ENCODE data around the gene FN1. TPM values are rescaled to one million over a fixed set of nuclear protein-coding genes. Genes with fewer than 3 reads are reported as not detected.

The FN1 gene
- total and polyA plus RNA-seq, 2 experiments from 2014 or later = 240 to 241 TPM

DNA sequence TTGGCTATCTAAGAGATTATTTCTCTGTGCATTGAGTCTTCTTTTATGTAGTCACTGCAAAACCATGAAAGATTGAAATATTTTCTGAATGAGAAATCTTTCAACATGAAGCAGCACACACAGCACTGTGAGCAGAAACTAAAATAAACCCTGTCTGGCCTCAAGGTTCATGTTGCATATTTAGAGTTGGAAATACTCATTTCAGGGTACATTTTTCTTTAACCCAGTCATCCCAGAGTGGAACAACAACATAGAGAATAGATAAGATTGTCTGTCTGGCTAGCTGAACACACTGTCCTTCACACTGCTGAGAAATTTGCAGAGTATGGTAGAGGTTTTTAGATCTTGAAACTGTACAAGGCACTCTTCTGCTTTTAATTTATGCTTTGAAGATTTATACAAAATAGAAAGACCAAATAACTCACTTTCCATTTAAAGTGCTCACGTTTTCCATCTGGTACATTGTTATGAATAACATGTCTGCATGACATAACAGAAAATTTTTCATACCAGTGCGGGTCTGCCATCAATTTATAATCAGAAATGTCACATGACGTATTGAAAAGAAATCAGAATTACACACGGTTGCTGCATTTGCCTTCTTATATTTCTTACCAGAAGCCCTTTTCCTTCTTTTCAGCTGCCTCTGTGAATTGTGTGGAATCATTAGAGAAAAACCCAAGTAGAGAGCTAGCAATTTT lies 25.0 kb upstream of the FN1 start:
- H3K27ac ChIP-seq = no peak overlapping the region
- H3K4me1 ChIP-seq (ENCODE audit: low read depth) = peaks cover 7% of the 10 kb centered on the region
- DNase-seq (ENCODE audit: low read depth in 1 of 2, low spot score in 1 of 2) = peak in 1 of 2 donors; percentile 92

DNA sequence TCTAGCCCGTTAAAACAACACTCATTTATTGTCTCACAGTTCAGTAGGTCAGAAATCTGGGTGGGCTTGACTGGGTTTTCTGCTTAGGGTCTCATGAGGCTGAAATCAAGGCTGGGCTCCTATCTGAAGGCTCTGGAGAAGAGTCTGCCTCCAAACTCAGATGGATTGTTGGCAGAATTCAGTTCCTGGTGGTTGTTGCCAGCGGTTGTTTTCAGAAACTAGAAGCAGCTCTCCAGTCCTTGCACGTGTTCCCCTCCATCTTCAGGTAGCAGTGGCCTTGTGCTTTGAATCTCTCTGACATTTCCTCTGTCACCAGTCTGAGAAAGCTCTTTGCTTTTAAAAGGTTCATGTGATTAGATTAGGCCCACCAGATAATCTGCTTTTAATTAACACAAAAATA lies 20.1 kb upstream of the FN1 start:
- no peak for DNase-seq (ENCODE audit: low read depth in 1 of 2, low spot score in 1 of 2)
- TF ChIP-seq, protein P1, sequence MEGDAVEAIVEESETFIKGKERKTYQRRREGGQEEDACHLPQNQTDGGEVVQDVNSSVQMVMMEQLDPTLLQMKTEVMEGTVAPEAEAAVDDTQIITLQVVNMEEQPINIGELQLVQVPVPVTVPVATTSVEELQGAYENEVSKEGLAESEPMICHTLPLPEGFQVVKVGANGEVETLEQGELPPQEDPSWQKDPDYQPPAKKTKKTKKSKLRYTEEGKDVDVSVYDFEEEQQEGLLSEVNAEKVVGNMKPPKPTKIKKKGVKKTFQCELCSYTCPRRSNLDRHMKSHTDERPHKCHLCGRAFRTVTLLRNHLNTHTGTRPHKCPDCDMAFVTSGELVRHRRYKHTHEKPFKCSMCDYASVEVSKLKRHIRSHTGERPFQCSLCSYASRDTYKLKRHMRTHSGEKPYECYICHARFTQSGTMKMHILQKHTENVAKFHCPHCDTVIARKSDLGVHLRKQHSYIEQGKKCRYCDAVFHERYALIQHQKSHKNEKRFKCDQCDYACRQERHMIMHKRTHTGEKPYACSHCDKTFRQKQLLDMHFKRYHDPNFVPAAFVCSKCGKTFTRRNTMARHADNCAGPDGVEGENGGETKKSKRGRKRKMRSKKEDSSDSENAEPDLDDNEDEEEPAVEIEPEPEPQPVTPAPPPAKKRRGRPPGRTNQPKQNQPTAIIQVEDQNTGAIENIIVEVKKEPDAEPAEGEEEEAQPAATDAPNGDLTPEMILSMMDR (IDR thresholded peaks at IDR 0.05; ENCODE audit: low read depth, low read length) = no peak
- no peak overlapping the region for H3K27ac ChIP-seq
- no peak overlapping the region for H3K4me3 ChIP-seq
- H3K9me3 ChIP-seq (ENCODE audit: low read depth) = peaks cover 3% of the 10 kb centered on the region
- no peaks in the 10 kb centered on the region for H3K27me3 ChIP-seq
- no peaks in the 10 kb centered on the region for H3K36me3 ChIP-seq
- H3K4me1 ChIP-seq (ENCODE audit: low read depth) = peaks cover 6% of the 10 kb centered on the region

More for the DNA sequence above, 25.0 kb upstream of the FN1 start:
- no peak overlapping the region for H3K4me3 ChIP-seq
- H3K27me3 ChIP-seq = no peaks in the 10 kb centered on the region
- TF ChIP-seq, protein P1 (IDR thresholded peaks at IDR 0.05; ENCODE audit: low read depth, low read length) = no peak
- H3K9me3 ChIP-seq (ENCODE audit: low read depth) = no peaks in the 10 kb centered on the region
- no peaks in the 10 kb centered on the region for H3K36me3 ChIP-seq

DNA sequence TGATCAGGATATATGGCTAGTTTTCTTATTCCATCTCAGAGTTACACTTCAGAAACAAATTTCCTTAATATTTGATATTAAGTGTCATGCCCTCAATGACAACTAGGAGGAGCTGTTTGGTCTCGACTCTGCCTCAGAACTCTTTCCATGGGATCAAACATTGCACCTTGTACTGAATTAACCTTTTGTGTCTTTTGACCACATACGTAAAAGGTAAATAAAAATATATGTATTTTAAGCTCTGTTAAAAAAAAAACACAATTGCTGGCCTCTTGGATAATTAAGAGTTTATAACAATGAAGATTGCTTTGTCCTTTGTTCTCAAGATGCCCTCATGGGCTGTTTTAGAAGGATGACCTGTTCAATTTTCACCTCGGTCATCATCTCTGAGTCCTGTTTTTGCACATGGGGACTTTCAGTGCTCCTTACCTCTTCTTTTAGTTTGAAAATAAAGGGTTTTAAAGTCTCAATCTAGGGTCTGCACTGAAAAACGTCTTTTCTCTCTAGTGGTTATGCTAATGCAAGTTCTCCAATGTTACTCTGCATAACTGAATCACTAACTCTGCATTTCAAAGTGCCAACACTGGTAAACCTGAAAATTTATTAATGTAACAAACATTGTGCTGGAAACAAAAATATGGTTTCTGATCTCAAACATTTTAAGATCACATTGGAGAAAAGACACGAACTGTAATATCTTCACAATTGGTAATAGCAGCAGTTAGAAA lies 18.8 kb upstream of the FN1 start:
- Histone ChIP-seq H3K4me3 (no peak overlapping the region), H3K9me3 (ENCODE audit: low read depth) (peaks cover 3% of the 10 kb centered on the region), H3K4me1 (ENCODE audit: low read depth) (no peaks in the 10 kb centered on the region), H3K36me3 (no peaks in the 10 kb centered on the region), H3K27ac (no peak overlapping the region), H3K27me3 (no peaks in the 10 kb centered on the region)
- TF ChIP-seq, protein P1 (IDR thresholded peaks at IDR 0.05; ENCODE audit: low read depth, low read length) = peak; percentile 75
- peak; percentile 55 to 67 for DNase-seq (ENCODE audit: low read depth in 1 of 2, low spot score in 1 of 2)

DNA sequence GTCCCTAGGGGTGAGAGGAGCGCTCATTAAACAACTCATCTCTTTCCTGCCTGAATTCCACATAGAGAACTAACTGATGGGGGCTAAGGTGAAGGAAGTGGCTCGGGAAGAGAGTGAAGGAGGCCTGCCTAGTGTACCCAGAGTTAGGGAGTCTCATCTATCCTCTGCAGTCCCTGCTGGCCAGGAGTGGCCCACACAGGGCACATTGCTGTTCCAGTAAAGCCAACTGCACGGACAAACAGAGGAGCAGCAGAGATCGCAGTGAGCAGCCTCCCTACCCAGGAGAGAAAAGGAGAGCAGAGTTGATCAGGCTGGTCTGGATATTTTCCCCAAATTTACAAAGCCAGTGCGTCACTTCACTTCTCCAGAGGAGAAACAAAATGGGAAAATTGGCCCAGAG lies 16.9 kb upstream of the FN1 start:
- Histone ChIP-seq H3K27me3 (no peaks in the 10 kb centered on the region), H3K27ac (no peak overlapping the region), H3K4me3 (no peak overlapping the region), H3K9me3 (ENCODE audit: low read depth) (peaks cover 3% of the 10 kb centered on the region), H3K4me1 (ENCODE audit: low read depth) (no peaks in the 10 kb centered on the region), H3K36me3 (no peaks in the 10 kb centered on the region)
- DNase-seq (ENCODE audit: low read depth in 1 of 2, low spot score in 1 of 2) = no peak
- TF ChIP-seq, protein P1 (IDR thresholded peaks at IDR 0.05; ENCODE audit: low read depth, low read length) = no peak

DNA sequence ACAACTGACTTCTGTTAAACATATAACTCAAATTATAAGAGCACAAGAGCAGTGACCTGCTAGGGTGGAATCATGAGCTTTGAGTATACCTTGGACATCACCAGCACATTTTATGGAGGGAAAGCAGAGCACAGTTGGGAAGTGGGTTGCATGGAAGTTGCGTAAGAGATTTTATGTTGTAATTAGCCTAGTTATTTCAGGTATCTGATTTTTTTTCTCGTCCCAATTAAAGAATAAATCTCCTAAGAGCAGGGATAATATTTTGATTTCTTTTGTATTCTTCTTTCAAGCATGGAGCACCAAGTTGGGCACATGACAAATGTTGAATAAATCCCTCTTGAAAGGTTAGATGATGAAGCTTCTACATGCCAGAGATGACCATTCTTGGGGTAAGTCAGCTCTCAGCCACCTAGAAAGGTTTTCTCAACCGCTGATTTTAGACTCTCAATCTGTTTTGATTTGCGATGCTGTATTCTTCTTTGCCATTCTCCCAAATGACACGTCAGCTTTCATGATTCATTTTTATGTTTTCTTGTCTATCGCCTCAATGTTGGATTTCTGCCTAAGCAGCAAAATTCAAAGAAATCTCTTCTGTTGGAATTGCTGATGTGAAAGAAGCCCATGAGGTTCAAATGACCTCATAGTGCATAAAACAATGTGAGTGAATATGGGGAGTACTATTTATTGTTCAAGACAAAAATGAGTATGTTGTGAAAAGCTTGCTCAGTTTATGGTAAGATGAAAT lies 15.3 kb upstream of the FN1 start:
- Histone ChIP-seq H3K36me3 (no peaks in the 10 kb centered on the region), H3K27ac (no peak overlapping the region), H3K9me3 (ENCODE audit: low read depth) (peaks cover 3% of the 10 kb centered on the region), H3K27me3 (no peaks in the 10 kb centered on the region), H3K4me3 (no peak overlapping the region), H3K4me1 (ENCODE audit: low read depth) (no peaks in the 10 kb centered on the region)
- TF ChIP-seq, protein P1 (IDR thresholded peaks at IDR 0.05; ENCODE audit: low read depth, low read length) = no peak
- peak in 1 of 2 donors; percentile 59 for DNase-seq (ENCODE audit: low read depth in 1 of 2, low spot score in 1 of 2)
